BJ (cell line): ENCODE measurements around the gene CXCR3. TPM values are rescaled to one million over a fixed set of nuclear protein-coding genes. Genes with fewer than 3 reads are reported as not detected.
A peak's percentile ranks its signal among the peaks of the same experiment; 100 is the strongest.
"Not testable (repeated sequence)": the region's sequence is repeated elsewhere in the genome, so short reads cannot be mapped to it uniquely, and the experiment has no call there.

Experiments
- CTCF ChIA-PET: fragments of 350-600 bp; formaldehyde crosslinking; extraction: SDS; loops from one replicate; lab custom pipeline; 2021; ENCODE audit warnings: antibody characterized with exemption, inconsistent platforms; lab: Yijun Ruan, JAX
- POLR2A ChIA-PET: fragments of 300-600 bp; sonication (Branson Sonifier 250); formaldehyde crosslinking; extraction: SDS; loops from one replicate; lab custom pipeline; 2021; ENCODE audit warnings: antibody characterized with exemption; lab: Charles Lee
- DNase-seq: peaks from one replicate; pipeline ENCODE4 v3.0.0-alpha.2; 2011; ENCODE audit warnings: low read depth
- H3K27me3 ChIP-seq: 2 replicates; pipeline ENCODE4 v1.6.0; 2011; ENCODE audit warnings: low read length; ENCODE audit not compliant: control insufficient read depth, insufficient read depth
- H3K36me3 ChIP-seq: 2 replicates; pipeline ENCODE4 v1.5.1; 2011; ENCODE audit warnings: low read length; ENCODE audit not compliant: control insufficient read depth, insufficient read depth
- H3K4me3 ChIP-seq: 2 replicates; pipeline ENCODE4 v1.5.1; 2011; ENCODE audit warnings: low read depth, mild to moderate bottlenecking, control low read depth, low read length
- CTCF ChIP-seq: IDR thresholded peaks from 2 replicates; pipeline ENCODE4 v1.5.1; 2011; ENCODE audit warnings: low read depth, mild to moderate bottlenecking, control low read depth, inconsistent platforms, low read length, moderate library complexity; ENCODE audit not compliant: insufficient read depth
- polyA plus RNA-seq: library from polyadenylated mRNA; depleted of rRNA; stranded (reverse); fragments of >200 nt; gene quantifications from 2 replicates; pipeline ENCODE4 v1.2.3, GENCODE V29; 2011

Gene CXCR3
- polyA plus RNA-seq, 1 experiment = not detected

- ChIA-PET POLR2A (no interaction called here), CTCF (interaction anchor here (0.6 kb wide), 1 partner anchor 13 kb away, joined by 3 read pairs; no protein-coding TSS in a partner anchor)
- Histone ChIP-seq H3K27me3 (no peaks in the 10 kb centered on the region), H3K4me3 (no peak overlapping the region), H3K36me3 (no peaks in the 10 kb centered on the region)
- DNase-seq = no peak
- no peak for TF ChIP-seq CTCF
These were observed 46.7 kb upstream of the CXCR3 start for GRCh38 chrX:71664889-71665491.

GRCh38 chrX:71664202-71664601 lies 45.9 kb upstream of the CXCR3 start:
- H3K4me3 ChIP-seq, H3K36me3 ChIP-seq, CTCF ChIA-PET, POLR2A ChIA-PET, H3K27me3 ChIP-seq, DNase-seq: not testable (repeated sequence)
- 0 out of 2 replicates have a peak, but pooled peaks have one; percentile 7 for TF ChIP-seq CTCF

- POLR2A ChIA-PET, DNase-seq, H3K4me3 ChIP-seq, CTCF ChIA-PET, H3K27me3 ChIP-seq, H3K36me3 ChIP-seq: not testable (repeated sequence)
These were observed 44.9 kb upstream of the CXCR3 start for GRCh38 chrX:71663238-71663637.

GRCh38 chrX:71662654-71663053 lies 44.3 kb upstream of the CXCR3 start:
- DNase-seq, CTCF ChIA-PET, H3K27me3 ChIP-seq, H3K4me3 ChIP-seq, POLR2A ChIA-PET, H3K36me3 ChIP-seq: not testable (repeated sequence)

- no peak for TF ChIP-seq CTCF
- Histone ChIP-seq H3K27me3 (no peaks in the 10 kb centered on the region), H3K4me3 (no peak overlapping the region), H3K36me3 (no peaks in the 10 kb centered on the region)
- POLR2A ChIA-PET = no interaction called here
- DNase-seq = no peak
- CTCF ChIA-PET = no interaction called here
These were observed 43.6 kb upstream of the CXCR3 start for GRCh38 chrX:71661919-71662318.

- TF ChIP-seq CTCF = no peak
- POLR2A ChIA-PET = no interaction called here
These were observed 42.5 kb upstream of the CXCR3 start for GRCh38 chrX:71660562-71661416.

More at GRCh38 chrX:71660562-71661416, 42.5 kb upstream of the CXCR3 start:
- DNase-seq = no peak
- Histone ChIP-seq H3K36me3 (no peaks in the 10 kb centered on the region), H3K4me3 (no peak overlapping the region), H3K27me3 (no peaks in the 10 kb centered on the region)
- CTCF ChIA-PET = no interaction called here
